Sigmoid colon (tissue), 7 donors: ENCODE results near the gene TP73. TPM values are rescaled to one million over a fixed set of nuclear protein-coding genes. Genes with fewer than 3 reads are reported as not detected.

Experiments
- DNase-seq: peaks from one replicate; pipeline ENCODE4 v3.0.0-alpha.2; 2019
- H3K27ac ChIP-seq, 4 donors: fragments of 200-600 bp; sonication (generic); one replicate each; pipeline ENCODE4 v1.5.1; 2016 to 2019; ENCODE audit warnings: mild to moderate bottlenecking in 1 of 4
- H3K27me3 ChIP-seq, 3 donors: fragments of 200-600 bp; sonication (generic); one replicate each; pipeline ENCODE4 v1.5.1; 2019; ENCODE audit warnings: mild to moderate bottlenecking in 1 of 3
- H3K36me3 ChIP-seq, 4 donors: fragments of 200-600 bp; sonication (generic); one replicate each; pipeline ENCODE4 v1.5.1; 2016 to 2019
- H3K4me1 ChIP-seq, 4 donors: fragments of 200-600 bp; sonication (generic); one replicate each; pipeline ENCODE4 v1.5.1; 2017 to 2019
- H3K4me3 ChIP-seq, 4 donors: fragments of 200-600 bp; sonication (generic); one replicate each; pipeline ENCODE4 v1.5.1; 2017 to 2019; ENCODE audit warnings: mild to moderate bottlenecking in 2 of 4, moderate library complexity in 1 of 4
- H3K9me3 ChIP-seq, 4 donors: fragments of 200-600 bp in 3 of 4; sonication (generic) in 3 of 4; one replicate each; pipeline versions ENCODE4 v1.5.1 to v1.6.1; 2013 to 2019
- EP300 ChIP-seq, 4 donors: sonication (generic); formaldehyde crosslinking; IDR thresholded peaks; one replicate each; pipeline ENCODE4 v1.6.1; 2017; ENCODE audit warnings: antibody characterized with exemption in 4 of 4
- POLR2A ChIP-seq, 2 donors: fragments of 450-650 bp; IDR thresholded peaks; one replicate each; pipeline ENCODE4 v1.6.1; 2016; ENCODE audit warnings: antibody characterized with exemption in 2 of 2, mild to moderate bottlenecking in 2 of 2, moderate library complexity in 2 of 2
- POLR2AphosphoS5 ChIP-seq, 4 donors: sonication (generic); formaldehyde crosslinking; IDR thresholded peaks; one replicate each; pipeline ENCODE4 v1.6.1; 2017; ENCODE audit warnings: antibody characterized with exemption in 4 of 4
- WGBS, 2 donors: extraction: QIAGEN DNeasy Blood & Tissue Kit; methylation state at CpG; one replicate each; pipeline ENCODE4 v1.1.7; 2013; 5-methylcytosine and 5-hydroxymethylcytosine counted together
- intact Hi-C: fragments of 100-400 bp; cut with DNase I; formaldehyde crosslinking; loops from one replicate; pipeline ENCODE4 v1.15.1; 2023
- polyA plus RNA-seq, 3 donors: library from polyadenylated mRNA; stranded (reverse); fragments of 200-250 nt; gene quantifications; one replicate each; pipeline ENCODE4 v1.2.3, GENCODE V29; 2013
- total RNA-seq, 4 donors: library from RNA; depleted of rRNA; stranded (reverse); fragments of >200 nt; gene quantifications; one replicate each; pipeline ENCODE4 v1.1.0, GENCODE V29; 2016
- TF ChIP-seq, protein P1 (sequence below), 4 experiments: fragments of 450-650 bp in 3 of 4; fragments of 200-600 bp in 1 of 4; IDR thresholded peaks; one replicate each; pipeline ENCODE4 v1.5.1; 2016 to 2019; ENCODE audit warnings: antibody characterized with exemption in 4 of 4, mild to moderate bottlenecking in 3 of 4, moderate library complexity in 2 of 4
- donor health status: healthy with polysubstance abuse.
- donor health status: Bipolar disorder and iron deficiency.
- donor health status: healthy.

Gene TP73
- total and polyA plus RNA-seq, 7 donors = 0.22 to 0.69 TPM; not detected in 5

DNA sequence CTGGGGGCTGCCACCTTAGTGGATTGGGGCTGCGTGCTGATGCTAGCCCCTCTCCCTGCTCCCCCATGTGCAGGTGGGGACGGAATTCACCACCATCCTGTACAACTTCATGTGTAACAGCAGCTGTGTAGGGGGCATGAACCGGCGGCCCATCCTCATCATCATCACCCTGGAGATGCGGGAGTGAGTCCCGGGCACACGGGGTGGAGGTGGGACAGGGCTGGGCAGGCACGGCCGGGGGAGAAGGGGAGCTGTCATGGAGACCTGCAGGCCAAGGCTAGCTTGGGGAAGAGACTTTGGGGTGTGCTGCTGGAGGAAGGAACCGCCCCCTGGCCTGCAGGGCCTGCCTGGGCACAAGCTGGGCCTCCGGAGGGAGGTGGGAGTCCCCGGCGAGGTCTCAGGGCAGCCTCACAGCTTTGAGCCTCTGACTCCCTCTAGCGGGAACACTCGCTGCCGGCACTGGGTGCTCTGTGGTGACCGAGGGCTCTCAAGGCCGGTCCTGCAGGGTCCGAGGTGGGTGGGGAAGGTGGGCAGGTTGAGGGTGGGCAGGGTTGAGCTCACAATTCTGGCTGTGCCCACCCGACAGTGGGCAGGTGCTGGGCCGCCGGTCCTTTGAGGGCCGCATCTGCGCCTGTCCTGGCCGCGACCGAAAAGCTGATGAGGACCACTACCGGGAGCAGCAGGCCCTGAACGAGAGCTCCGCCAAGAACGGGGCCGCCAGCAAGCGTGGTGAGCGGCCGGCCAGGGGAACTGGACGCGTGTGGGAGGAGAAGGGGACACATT lies 74.9 kb downstream of the TP73 start:
- Histone ChIP-seq H3K27me3 (peaks cover 6 to 76% (median 43%) of the 10 kb centered on the region in 3 donors), H3K4me1 (no peaks in the 10 kb centered on the region), H3K4me3 (no peak overlapping the region), H3K36me3 (no peaks in the 10 kb centered on the region), H3K9me3 (no peaks in the 10 kb centered on the region), H3K27ac (no peak overlapping the region)
- 53 to 55% methylated on average over 37 of the region's 37 CpGs for WGBS, 2 donors
- TF ChIP-seq, protein P1, sequence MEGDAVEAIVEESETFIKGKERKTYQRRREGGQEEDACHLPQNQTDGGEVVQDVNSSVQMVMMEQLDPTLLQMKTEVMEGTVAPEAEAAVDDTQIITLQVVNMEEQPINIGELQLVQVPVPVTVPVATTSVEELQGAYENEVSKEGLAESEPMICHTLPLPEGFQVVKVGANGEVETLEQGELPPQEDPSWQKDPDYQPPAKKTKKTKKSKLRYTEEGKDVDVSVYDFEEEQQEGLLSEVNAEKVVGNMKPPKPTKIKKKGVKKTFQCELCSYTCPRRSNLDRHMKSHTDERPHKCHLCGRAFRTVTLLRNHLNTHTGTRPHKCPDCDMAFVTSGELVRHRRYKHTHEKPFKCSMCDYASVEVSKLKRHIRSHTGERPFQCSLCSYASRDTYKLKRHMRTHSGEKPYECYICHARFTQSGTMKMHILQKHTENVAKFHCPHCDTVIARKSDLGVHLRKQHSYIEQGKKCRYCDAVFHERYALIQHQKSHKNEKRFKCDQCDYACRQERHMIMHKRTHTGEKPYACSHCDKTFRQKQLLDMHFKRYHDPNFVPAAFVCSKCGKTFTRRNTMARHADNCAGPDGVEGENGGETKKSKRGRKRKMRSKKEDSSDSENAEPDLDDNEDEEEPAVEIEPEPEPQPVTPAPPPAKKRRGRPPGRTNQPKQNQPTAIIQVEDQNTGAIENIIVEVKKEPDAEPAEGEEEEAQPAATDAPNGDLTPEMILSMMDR (IDR thresholded peaks at IDR 0.05) = no peak
- TF ChIP-seq POLR2A (IDR thresholded peaks at IDR 0.05) (no peak), POLR2AphosphoS5 (IDR thresholded peaks at IDR 0.05) (no peak), EP300 (IDR thresholded peaks at IDR 0.05) (no peak)
- DNase-seq = no peak
- intact Hi-C loops = no loop called here

DNA sequence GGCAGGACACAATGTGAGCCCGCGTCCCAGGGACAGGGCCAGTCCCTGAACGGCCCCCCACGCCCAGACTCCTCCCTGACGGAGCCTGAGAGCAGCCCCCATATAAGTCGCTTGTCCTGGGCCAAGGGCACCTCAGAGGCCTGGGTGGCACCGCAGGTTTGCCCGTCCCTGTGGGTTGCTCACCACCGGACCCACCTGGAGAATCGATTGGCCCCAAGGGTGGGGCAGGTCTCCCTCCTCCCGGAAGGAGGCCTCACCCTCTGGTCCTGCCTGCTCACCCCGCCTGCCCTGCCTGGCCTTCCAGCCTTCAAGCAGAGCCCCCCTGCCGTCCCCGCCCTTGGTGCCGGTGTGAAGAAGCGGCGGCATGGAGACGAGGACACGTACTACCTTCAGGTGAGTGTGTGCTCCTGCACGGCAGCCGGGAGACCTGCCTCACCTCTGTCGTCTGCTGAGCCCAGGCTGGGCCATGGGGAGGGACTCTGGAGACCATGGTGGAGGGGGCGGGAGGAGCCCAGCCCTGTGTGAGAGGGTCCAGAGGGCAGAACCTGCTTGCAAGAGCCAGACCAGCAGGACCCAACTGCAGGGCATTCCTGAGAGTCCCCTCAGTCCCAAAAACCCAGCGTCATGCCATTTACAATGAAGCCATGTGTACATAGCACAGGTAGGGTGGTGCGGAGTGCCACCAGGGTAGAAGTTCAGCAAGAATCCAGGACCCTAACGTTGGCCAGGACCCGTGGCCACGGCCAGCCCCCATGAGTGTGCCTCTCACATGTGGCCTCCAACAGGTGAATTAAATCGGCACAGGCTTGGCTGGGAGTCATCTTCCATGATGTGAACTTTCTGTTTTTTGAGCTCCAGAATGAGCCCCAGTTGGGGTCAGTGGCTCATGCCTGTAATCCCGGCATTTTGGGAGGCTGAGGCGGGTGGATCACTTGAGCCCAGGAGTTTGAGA lies 75.8 kb downstream of the TP73 start:
- no peaks in the 10 kb centered on the region for H3K36me3 ChIP-seq
- no peak overlapping the region for H3K4me3 ChIP-seq
- H3K27ac ChIP-seq = no peak overlapping the region
- WGBS, 2 donors = 54 to 78% methylated on average over 31 of the region's 31 CpGs
- intact Hi-C loops = no loop called here
- TF ChIP-seq, protein P1 (IDR thresholded peaks at IDR 0.05) = no peak
- no peak for DNase-seq
- peaks cover 9 to 84% (median 47%) of the 10 kb centered on the region in 3 donors for H3K27me3 ChIP-seq
- no peaks in the 10 kb centered on the region for H3K9me3 ChIP-seq
- peaks cover 0 to 7% (median 1%) of the 10 kb centered on the region in 4 donors for H3K4me1 ChIP-seq

DNA sequence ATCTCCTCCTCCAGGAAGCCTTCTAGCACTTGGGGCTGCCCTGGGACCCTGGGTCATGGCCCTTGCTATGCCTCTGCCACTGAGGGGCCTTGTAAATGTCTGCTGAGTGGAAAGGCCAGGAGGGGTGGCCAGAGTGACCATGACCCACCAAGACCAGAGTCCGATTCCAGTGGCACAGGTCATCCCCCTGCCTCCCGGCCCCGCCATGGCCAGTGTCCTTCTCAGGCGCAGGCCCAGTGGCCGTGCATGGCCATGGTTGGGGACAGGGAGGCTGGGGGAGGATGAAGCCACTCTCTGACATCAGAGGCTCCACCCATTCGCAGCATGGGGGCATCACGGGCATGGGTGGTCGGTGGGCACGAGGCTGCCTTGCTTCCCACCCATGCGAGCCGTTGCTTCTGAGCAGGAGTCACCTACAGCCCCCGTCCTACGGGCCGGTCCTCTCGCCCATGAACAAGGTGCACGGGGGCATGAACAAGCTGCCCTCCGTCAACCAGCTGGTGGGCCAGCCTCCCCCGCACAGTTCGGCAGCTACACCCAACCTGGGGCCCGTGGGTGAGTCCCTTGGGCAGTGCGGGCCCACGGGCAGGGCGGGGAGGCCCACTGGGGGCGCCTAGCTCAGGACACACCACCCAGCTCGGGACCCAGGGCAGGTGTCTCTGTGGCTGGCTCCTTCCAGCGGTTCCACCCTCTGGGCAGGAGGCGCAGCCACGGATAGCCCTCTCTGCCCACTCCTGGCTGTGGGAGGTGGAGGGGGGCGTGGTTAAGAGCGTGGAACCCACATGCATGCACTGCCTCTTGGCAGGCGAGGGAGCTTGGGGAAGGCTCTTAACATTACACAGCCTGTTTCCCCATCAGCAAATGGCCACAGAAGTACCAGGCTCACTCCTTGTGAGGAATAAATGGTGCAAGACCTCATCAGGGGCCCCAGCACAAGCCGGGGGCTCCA lies 77.6 kb downstream of the TP73 start:
- H3K27me3 ChIP-seq = peaks cover 9 to 72% (median 38%) of the 10 kb centered on the region in 3 donors
- TF ChIP-seq POLR2AphosphoS5 (IDR thresholded peaks at IDR 0.05) (no peak), POLR2A (IDR thresholded peaks at IDR 0.05) (no peak), EP300 (IDR thresholded peaks at IDR 0.05) (no peak)
- TF ChIP-seq, protein P1 (IDR thresholded peaks at IDR 0.05) = no peak
- peaks cover 0 to 8% (median 1%) of the 10 kb centered on the region in 4 donors for H3K4me1 ChIP-seq
- H3K9me3 ChIP-seq = no peaks in the 10 kb centered on the region
- no peak overlapping the region for H3K27ac ChIP-seq
- 75 to 80% methylated on average over 32 of the region's 32 CpGs for WGBS, 2 donors
- intact Hi-C loops = no loop called here
- H3K36me3 ChIP-seq = peaks cover 0 to 5% (median 0%) of the 10 kb centered on the region in 4 donors
- no peak overlapping the region for H3K4me3 ChIP-seq
- no peak for DNase-seq

DNA sequence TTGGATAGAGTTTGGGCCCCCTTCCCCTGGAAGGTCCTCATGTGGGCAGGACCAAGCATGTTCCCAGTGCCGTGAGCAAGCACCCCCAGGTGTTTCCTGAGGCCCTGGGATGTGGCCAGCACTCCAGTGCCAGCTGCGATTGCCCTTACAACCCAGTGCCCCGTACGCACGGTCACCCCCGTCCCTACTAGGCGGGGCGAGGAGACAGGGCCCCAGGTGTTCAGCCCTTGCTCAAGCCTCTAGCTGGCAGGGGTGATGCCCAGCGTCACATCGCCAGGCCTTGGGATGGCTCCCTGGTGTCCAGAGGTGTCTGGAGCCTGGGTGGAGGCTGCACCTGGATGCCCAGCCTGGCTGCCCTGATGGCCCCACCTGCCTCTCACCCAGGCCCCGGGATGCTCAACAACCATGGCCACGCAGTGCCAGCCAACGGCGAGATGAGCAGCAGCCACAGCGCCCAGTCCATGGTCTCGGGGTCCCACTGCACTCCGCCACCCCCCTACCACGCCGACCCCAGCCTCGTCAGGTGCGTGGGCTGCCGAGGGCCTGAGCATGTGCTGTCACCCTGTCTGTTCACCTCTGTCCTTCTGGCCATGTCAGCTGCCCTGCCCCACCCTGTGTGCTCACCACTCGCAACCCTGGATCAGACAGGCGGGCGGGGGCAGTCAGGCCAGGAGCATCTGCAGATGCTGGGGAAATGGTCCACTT lies 78.4 kb downstream of the TP73 start:
- intact Hi-C loops = no loop called here
- TF ChIP-seq, protein P1 (IDR thresholded peaks at IDR 0.05) = no peak
- no peak for TF ChIP-seq EP300 (IDR thresholded peaks at IDR 0.05)
- TF ChIP-seq POLR2A (IDR thresholded peaks at IDR 0.05) = no peak
- no peak for TF ChIP-seq POLR2AphosphoS5 (IDR thresholded peaks at IDR 0.05)
- H3K27ac ChIP-seq = no peak overlapping the region
- H3K4me1 ChIP-seq = peaks cover 0 to 8% (median 1%) of the 10 kb centered on the region in 4 donors
- H3K9me3 ChIP-seq = no peaks in the 10 kb centered on the region
- no peak for DNase-seq
- 63 to 75% methylated on average over 25 of the region's 25 CpGs for WGBS, 2 donors
- peaks cover 9 to 65% (median 32%) of the 10 kb centered on the region in 3 donors for H3K27me3 ChIP-seq
- H3K4me3 ChIP-seq = no peak overlapping the region
- peaks cover 0 to 13% (median 0%) of the 10 kb centered on the region in 4 donors for H3K36me3 ChIP-seq
